Activated CD8-positive, alpha-beta memory T cell treated with anti-CD3 and anti-CD28 coated beads for 1 hour (primary cell): ENCODE data around the gene RNF181.
"Not testable (repeated sequence)": the region's sequence is repeated elsewhere in the genome, so short reads cannot be mapped to it uniquely, and the experiment has no call there.

Experiments used
- DNase-seq, 2 donors: peaks; one replicate each; pipeline ENCODE4 v3.0.0-alpha.2; 2020; ENCODE audit warnings: low read depth in 1 of 2; ENCODE audit errors: extremely low read depth in 1 of 2

RNF181 gene

GRCh38 chr2:85577063-85577385 lies 18.5 kb upstream of the RNF181 start:
- DNase-seq, result no peak

- DNase-seq, result peak in 1 of 2 donors; percentile 37
Measured at GRCh38 chr2:85577386-85578242, 17.9 kb upstream of the RNF181 start, which contains the start of gene VAMP8. Gene VAMP8 (plus strand): TSS chr2:85577586. CDS start chr2:85577647, 61 bp downstream.

DNA sequence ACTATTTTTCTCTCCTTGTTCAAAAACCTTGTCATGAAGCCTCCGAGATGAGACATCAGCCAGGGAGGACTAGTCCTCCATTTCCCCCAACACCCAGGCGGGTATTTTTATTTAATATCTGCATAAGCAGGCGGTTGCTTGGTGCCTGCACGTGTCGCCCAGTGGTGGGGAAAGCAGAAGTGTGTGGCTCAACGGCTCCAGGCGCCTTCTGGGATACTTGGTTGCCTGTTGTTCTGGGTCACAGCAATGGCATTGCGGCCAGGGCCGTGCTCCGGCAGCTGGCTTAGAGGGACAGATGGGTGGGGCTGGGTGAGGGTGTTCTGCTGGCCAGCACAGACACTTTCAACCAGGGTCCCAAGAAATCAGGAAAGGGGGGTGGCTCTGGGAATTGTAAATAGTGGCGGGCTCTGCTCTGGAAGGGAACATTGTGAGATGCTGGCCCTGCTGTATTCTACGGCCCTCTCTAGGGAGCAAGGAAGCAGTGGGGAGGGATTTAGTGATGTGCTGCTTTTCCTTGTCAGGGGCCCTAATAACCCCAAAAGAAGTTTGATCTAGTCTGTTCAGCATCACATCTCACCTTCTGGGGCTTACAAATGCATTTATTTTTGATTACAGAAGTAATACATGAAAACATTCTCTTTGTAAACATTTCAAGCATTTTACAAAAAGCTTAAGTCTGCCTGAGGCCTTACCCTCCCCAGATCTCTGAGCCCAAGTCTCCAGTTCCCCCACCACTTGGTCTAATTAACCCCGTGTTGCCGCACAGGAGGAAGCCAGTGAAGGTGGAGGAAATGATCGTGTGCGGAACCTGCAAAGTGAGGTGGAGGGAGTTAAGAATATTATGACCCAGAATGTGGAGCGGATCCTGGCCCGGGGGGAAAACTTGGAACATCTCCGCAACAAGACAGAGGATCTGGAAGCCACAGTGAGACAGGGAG lies 17.0 kb upstream of the RNF181 start:
- DNase-seq, result no peak

DNA sequence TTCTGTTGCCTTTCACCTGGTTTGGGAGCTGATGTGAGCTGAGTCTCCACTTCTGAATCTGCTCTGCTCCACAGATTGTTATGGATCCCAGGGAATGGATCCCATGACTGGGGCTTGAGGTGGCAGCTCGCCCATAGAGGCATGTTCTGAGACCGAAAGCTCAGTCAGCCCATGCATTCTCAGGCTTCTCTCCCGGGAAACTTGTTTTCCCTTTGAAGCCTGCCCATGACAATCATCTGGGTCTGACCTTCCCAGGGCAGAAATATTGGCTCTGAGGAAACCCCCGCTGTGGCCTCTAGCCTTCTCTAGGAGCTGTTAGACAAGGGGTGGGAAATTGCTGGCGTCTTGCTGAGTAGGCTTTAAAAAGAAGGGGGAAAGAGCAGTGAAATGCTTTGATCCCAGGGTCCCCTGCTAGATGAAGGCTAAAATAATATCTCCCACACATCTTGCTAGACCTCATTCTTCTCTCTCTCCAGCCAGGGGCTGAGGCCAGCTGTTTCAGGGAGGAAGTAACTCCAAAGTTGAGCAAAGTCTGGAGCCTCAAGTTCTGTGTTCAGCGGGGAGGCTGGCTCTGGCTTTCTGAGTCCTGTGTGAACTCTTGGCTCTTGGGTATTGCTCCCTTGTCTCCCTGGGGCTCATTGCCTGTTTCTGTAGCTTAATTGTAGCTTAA lies 16.1 kb upstream of the RNF181 start:
- no peak for DNase-seq

DNA sequence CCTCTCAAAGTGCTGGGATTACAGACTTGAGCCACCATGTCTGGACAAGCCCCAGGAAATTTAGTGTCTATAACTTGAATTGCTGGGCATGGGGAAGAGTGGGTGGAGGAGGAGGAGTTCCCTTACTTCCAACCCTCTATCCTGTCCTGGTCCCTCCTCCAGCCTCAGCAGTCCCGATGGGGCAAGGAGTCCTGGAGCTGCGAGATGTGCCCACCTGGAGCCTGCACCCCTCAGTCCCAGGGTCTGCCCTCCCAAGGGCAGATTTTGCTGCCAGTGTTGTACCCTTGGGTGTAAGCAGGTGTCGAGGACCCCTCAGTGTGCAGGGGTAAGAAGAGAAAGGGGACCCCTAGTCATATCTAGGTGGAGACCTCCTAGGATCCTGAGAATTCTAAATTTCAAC lies 15.3 kb upstream of the RNF181 start:
- no peak for DNase-seq

- DNase-seq, result no peak
Measured at GRCh38 chr2:85582492-85582891, 13.1 kb upstream of the RNF181 start.

- DNase-seq, result no peak
Measured at GRCh38 chr2:85583667-85584353, 11.7 kb upstream of the RNF181 start.

GRCh38 chr2:85584354-85584856 lies 11.1 kb upstream of the RNF181 start, which contains the start of gene VAMP5:
Gene VAMP5 (plus strand): TSS chr2:85584431. CDS start chr2:85584491, 60 bp downstream.
- no peak for DNase-seq

GRCh38 chr2:85584857-85585780 lies 10.4 kb upstream of the RNF181 start:
- no peak for DNase-seq

- no peak for DNase-seq
Measured at GRCh38 chr2:85585781-85586105, 9.8 kb upstream of the RNF181 start.

DNA sequence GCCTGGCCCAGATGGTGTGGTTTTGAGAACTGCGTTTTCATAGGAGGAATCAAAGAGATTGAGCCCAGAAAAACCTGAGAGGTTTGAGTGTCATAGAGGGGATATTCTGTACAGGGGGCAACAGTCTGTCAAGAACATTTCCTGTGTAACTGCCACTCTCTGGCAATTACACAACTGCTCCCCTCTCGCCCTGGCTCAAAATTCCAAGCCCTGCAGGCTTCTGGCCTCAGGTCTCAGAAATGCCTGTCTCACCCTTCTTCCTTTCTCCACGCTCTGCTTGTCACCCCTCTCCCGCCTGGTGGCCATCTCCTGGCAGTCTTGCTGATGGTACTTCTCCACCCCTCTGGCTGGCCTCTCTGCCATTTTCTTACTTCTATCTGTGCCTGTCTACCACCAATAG lies 7.3 kb upstream of the RNF181 start:
- DNase-seq, result no peak

DNA sequence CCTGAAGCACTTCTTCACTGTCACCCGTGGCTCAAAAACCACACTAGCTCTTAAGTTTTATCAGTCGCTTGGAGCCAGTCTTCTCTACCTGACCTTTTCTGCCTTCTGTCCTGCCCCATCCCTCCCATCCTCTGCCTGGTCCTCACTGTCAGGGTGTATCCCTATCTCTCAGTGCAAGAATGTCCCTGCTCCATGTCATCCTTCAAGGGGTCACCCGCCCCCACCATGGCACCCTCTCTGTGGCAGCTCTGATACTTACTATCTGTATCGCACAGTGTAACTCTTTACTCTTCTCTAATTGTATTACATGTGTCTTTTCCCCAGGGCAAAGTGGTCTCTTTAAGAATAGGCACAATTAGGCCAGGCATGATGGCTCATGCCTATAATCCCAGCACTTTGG lies 6.9 kb upstream of the RNF181 start:
- DNase-seq, result no peak

- no peak for DNase-seq
Measured at GRCh38 chr2:85589181-85589580, 6.4 kb upstream of the RNF181 start.

DNA sequence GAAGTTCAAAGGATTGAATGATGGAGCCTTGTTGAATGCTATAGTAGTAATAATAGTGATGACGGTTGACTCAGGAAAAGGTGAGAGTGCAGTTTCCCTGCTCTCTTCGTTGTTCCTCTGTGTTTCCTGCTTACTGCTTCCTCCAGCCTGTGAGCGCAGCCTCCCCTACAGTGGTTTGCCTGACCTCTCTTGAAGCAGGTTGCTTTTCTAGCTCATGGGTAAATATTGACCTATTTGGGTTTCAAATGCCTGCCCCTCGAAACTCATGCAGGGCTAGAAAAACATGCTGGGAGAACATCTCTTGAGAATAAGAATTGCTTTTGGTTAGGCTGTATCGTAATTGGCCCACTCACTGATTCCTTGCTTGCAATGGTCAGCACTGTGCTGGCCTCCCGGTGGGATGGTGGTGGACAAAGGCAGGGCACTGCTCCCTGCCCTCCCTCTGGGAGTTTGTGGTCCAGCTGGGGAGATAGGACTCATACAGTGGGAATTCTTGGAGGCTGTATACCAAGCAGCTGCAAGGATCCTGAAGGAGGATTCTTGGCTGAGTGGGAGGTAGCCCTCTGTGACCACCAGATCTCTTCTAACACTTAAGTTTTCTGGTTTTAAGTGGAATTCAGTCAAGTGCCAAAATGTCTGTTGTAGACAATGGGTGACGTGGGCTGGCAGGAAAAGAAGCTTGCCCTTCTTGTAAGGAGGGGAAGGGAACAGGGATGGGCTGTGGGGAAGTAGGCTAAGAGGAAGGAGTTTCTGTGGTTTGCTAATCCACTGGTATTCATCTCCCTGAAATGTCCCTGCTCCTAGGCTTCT lies 5.4 kb upstream of the RNF181 start:
- no peak for DNase-seq

GRCh38 chr2:85590950-85591349 lies 4.6 kb upstream of the RNF181 start:
- no peak for DNase-seq

DNA sequence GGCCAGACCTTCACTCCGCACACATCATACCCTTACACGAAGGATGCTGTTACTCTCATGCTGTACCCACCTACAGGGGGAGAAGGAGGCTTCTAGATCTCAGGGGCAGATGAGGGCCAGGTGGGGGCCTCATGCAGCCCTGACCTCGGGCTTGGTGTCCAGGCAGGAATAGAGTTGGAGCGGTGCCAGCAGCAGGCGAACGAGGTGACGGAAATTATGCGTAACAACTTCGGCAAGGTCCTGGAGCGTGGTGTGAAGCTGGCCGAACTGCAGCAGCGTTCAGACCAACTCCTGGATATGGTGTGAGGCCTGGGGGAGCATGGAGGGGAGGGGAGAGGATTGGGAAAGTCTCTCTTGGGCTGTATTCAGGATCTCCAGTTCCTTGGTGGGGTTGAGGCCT lies 4.0 kb upstream of the RNF181 start:
- DNase-seq, result no peak

GRCh38 chr2:85592299-85592698 lies 3.2 kb upstream of the RNF181 start:
- not testable (repeated sequence) for DNase-seq

- no peak for DNase-seq
Measured at GRCh38 chr2:85593023-85593422, 2.5 kb upstream of the RNF181 start.
